Hematopoietic multipotent progenitor cell treated with erythropoietin and hydrocortisone succinate and interleukin-3 and kit ligand, for 8 days (in vitro differentiated cells): Measurements from ENCODE around the gene RNLS.
"Not testable (repeated sequence)": the region's sequence is repeated elsewhere in the genome, so short reads cannot be mapped to it uniquely, and the experiment has no call there.

ENCODE experiments used
- DNase-seq: peaks from one replicate; pipeline ENCODE4 v3.0.0-alpha.2; 2015

RNLS gene

GRCh38 chr10:88386204-88386788 lies 196.8 kb downstream of the RNLS start:
- peak; percentile 10 for DNase-seq

GRCh38 chr10:88385601-88386203 lies 197.4 kb downstream of the RNLS start:
- peak; percentile 53 for DNase-seq

- no peak for DNase-seq
Measured at GRCh38 chr10:88383276-88383675, 199.8 kb downstream of the RNLS start.

DNA sequence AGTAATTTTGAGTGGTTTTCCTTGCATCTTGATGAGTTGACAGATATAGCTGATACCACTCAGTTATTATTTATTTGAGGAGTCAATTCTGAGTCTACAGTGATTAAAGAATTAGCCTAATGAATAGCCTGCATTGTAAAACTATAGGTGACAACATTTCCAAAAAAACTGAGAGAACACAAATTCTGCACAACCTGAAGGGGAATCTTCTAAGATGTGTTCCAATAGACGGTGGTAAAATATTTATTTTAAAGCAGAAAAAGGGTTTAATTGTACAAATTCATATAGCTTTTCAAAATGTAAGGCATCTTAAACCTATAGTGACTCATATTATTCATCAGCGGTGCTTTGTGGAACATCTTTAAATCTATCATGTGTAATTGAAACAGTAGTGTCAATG lies 200.4 kb downstream of the RNLS start:
- no peak for DNase-seq

GRCh38 chr10:88379575-88379974 lies 203.5 kb downstream of the RNLS start:
- no peak for DNase-seq

DNA sequence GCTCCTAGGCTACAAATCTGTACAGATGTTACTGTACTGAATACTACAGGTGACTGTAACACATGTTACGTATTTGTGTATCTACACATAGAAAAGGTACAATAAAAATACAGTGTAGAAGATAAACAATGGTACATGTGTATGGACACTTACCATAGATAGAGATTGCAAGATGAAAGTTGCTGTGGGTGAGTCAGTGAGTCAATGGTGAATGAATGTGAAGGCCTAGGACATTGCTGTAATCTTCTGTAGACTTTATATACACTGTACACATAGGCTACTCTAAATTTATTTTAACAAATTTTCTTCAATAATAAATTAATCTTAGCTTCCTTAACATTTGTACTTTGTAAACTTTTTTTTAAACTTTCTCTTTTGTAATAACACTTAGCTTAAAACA lies 205.6 kb downstream of the RNLS start:
- DNase-seq, result no peak

GRCh38 chr10:88374392-88375175 lies 208.5 kb downstream of the RNLS start:
- no peak for DNase-seq

DNA sequence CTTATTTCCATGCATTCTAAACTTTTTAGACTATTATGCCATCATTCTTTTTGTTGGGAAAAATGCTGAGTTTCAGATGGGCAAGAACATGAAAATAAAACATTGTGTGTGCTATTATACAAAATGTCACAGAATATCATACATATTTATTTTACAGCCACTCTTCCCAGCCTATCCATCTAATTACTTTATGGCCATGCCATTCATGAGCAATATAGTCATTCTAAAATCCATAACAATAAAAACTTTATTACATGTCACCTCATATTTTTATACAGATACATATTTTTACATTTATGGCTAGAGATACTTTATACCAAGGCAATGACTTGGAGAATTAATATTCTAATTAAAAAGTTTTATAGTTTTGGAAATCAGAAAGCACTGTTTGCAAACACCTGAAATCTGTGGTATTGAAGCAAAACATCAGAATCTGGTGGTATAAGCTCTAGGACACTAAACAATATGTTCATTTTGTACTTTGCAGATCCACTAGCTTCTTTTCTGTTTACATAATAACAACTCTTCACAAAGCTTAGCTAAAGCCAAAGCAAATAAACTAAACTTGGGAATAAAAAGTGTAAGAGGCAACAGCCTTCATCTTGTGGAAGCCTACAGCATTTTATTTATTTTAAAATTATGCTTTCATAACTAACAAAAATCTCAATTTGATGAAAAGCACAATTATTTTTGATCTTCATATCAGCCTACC lies 210.1 kb downstream of the RNLS start:
- DNase-seq, result no peak

GRCh38 chr10:88372051-88372715 lies 210.9 kb downstream of the RNLS start:
- no peak for DNase-seq

DNA sequence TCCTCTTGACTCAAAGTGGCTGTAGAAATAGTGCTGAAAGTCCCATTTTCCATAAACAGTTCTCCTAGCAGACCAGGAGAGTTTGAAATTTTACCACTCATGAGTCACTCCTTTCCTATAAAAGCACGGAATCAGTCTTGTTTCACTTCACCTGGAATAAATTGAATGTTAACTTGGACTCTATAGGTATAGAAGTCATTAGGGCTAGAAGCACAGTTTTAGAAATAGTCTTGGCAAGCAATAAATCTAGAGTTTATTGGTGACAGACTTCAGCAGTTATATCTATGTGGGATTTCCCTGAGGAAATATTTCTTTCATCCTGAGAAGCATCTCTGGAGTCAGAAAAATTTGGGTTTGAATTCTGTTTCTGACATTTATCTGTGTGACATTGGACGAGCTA lies 212.4 kb downstream of the RNLS start:
- DNase-seq, result no peak

DNA sequence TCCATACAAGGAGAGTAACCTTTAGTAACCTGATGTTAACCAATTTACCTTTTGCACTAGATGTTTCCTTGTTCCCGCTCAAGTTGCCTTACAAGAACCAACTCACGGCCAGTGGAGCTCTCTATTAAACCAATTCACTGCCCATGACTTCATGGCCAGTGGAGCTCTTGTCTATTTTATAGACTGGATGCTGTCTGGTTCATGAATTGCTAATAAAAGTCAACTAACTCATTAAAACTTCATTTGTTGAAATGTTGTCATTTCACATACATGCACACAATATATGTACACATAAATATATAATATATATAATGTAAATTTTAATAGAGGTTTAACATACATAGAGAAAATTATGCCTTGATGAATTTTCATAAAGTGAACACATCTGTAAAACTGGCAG lies 216.3 kb downstream of the RNLS start:
- no peak for DNase-seq

DNA sequence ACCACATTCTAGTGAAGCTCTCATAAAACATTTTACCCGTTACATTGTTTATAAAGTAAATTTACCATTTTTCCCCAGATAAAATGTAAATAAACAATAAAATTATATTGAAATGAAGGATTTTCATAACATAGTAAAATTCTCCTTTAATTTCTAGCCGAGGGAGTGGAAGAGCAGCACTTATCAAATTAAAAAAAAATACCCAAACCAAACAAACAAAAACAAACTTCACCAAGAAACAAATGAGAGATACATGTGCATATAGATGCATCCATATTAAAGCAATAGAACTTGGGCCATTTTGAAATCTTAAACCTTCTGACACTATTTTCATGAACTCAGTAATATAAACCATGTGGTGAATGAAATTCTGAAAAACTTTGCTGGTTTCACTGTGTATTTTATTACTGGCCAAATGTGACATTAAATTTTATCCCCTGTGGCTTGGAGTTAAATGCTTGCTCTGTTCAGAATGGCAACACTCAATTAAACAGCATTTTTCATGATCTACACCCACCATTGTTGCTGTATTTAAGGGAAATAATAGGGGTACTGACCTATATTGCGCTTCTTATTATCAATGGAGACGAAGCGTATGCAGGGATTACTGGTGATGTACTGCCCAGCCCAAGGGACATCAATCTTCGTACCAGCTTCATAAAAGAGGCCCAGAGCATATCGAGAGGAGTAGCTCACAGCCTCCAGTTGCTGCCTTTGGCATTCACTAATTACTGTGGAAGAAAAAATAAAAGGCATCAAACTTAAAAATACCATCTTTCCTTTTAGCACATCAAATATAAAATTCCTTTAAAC lies 220.9 kb downstream of the RNLS start:
- DNase-seq, result no peak

- DNase-seq, result no peak
Measured at GRCh38 chr10:88361494-88361893, 221.6 kb downstream of the RNLS start.

DNA sequence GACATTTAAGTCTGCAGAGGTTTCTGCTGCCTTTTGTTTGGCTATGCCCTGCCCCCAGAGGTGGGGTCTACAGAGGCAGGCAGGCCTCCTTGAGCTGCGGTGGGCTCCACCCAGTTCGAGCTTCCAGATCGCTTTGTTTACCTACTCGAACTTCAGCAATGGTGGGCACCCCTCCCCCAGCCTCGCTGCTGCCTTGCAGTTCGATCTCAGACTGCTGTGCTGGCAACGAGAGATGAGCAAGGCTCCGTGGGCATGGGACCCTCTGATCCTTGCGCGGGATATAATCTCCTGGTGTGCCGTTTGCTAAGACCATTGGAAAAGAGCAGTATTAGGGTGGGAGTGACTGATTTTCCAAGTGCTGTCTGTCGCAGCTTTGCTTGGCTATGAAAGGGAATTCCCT lies 227.4 kb downstream of the RNLS start:
- not testable (repeated sequence) for DNase-seq

- no peak for DNase-seq
Measured at GRCh38 chr10:88347597-88348304, 235.4 kb downstream of the RNLS start.

DNA sequence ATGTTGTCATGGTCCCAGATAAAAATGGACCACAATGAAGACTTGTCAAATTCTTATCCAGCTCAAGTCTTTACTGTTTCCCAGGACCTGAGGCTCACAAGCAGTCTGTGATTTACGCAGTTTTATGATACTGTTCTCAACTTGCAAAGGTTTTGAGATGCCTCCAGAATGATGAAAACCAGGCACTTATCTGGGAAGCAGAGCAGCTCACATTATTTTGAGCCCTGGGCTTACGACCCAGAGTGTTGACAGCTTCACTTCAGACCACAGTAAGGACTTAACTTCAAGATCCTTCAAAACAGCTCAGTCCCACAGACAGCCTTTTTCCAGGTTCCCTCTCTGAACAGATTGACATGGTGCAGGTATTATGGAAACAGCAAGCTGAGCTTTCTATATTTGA lies 236.1 kb downstream of the RNLS start:
- DNase-seq, result no peak

- DNase-seq, result no peak
Measured at GRCh38 chr10:88346144-88346977, 236.8 kb downstream of the RNLS start.

GRCh38 chr10:88343761-88344484 lies 239.2 kb downstream of the RNLS start:
- no peak for DNase-seq

DNA sequence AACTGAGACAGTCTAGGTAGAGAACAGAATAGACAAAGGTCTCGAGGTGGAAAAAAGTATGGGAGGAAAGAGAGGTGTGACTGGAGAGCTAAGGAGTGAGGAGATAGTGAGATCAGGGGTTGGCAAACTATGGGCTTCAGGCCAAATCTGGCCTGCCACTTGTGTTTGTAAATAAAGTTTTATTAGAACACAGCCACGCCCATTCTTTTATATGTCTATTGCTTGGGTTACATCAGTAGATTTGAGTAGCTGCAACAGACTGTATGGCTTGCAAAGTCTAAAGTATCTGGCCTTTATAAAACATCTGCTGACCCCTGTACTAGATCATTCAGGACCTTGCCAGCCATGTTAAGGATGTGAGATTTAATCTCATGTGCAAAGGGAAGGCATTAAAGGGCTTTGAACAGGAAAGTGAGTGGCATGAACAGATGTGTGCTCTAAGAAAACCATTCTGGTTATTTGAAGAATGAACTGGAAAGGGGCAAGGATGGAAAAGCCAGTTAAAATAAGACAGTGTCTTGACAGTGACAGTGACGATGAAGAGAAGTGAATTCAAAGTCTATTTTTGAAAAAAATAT lies 240.3 kb downstream of the RNLS start:
- DNase-seq, result no peak

- no peak for DNase-seq
Measured at GRCh38 chr10:88337134-88337533, 246.0 kb downstream of the RNLS start.
